Panc1 (cell line): ENCODE results near the gene TNNI3K.

Source experiments
- POLR2AphosphoS5 ChIP-seq: IDR thresholded peaks from 2 replicates; pipeline ENCODE4 v1.6.1; 2012; ENCODE audit warnings: mild to moderate bottlenecking, low read depth, low read length, moderate library complexity
- SIN3A ChIP-seq: IDR thresholded peaks from 2 replicates; pipeline ENCODE4 v1.6.1; 2012; ENCODE audit warnings: low read depth, mild to moderate bottlenecking, low read length, moderate library complexity, borderline replicate concordance; ENCODE audit not compliant: insufficient read depth
- TF ChIP-seq, protein P1 (sequence below): fragments of 450-650 bp; IDR thresholded peaks from 2 replicates; pipeline ENCODE4 v1.5.1; 2017; ENCODE audit warnings: mild to moderate bottlenecking
- TF ChIP-seq, protein P2 (sequence below), 2 experiments: IDR thresholded peaks; 2 replicates each; pipeline ENCODE4 v1.6.1; 2011 to 2012; ENCODE audit warnings: low read depth in 2 of 2, control low read depth in 1 of 2, low read length in 1 of 2, mild to moderate bottlenecking in 1 of 2, moderate library complexity in 1 of 2; ENCODE audit not compliant: insufficient read depth in 1 of 2

DNA sequence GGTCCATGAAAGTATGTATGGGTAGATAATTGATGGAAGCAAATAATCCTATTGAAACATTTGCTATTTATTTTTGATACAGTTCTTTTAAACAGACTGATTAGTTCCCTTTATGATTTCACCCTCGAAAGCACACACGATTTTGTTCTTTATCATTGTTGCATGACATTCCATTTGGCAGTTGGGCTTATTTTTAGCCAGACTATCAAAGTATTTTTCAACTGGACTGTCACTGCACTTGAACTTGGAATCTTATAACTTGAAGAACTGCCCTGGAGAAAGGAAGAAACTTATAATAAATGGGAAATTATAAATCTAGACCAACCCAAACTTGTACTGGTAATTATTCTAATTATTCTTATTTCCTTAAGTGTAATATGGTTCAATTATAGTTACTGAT, at the start of gene TNNI3K:
- TF ChIP-seq, protein P1, sequence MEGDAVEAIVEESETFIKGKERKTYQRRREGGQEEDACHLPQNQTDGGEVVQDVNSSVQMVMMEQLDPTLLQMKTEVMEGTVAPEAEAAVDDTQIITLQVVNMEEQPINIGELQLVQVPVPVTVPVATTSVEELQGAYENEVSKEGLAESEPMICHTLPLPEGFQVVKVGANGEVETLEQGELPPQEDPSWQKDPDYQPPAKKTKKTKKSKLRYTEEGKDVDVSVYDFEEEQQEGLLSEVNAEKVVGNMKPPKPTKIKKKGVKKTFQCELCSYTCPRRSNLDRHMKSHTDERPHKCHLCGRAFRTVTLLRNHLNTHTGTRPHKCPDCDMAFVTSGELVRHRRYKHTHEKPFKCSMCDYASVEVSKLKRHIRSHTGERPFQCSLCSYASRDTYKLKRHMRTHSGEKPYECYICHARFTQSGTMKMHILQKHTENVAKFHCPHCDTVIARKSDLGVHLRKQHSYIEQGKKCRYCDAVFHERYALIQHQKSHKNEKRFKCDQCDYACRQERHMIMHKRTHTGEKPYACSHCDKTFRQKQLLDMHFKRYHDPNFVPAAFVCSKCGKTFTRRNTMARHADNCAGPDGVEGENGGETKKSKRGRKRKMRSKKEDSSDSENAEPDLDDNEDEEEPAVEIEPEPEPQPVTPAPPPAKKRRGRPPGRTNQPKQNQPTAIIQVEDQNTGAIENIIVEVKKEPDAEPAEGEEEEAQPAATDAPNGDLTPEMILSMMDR: no peak
- TF ChIP-seq POLR2AphosphoS5: no peak
- TF ChIP-seq, protein P2, sequence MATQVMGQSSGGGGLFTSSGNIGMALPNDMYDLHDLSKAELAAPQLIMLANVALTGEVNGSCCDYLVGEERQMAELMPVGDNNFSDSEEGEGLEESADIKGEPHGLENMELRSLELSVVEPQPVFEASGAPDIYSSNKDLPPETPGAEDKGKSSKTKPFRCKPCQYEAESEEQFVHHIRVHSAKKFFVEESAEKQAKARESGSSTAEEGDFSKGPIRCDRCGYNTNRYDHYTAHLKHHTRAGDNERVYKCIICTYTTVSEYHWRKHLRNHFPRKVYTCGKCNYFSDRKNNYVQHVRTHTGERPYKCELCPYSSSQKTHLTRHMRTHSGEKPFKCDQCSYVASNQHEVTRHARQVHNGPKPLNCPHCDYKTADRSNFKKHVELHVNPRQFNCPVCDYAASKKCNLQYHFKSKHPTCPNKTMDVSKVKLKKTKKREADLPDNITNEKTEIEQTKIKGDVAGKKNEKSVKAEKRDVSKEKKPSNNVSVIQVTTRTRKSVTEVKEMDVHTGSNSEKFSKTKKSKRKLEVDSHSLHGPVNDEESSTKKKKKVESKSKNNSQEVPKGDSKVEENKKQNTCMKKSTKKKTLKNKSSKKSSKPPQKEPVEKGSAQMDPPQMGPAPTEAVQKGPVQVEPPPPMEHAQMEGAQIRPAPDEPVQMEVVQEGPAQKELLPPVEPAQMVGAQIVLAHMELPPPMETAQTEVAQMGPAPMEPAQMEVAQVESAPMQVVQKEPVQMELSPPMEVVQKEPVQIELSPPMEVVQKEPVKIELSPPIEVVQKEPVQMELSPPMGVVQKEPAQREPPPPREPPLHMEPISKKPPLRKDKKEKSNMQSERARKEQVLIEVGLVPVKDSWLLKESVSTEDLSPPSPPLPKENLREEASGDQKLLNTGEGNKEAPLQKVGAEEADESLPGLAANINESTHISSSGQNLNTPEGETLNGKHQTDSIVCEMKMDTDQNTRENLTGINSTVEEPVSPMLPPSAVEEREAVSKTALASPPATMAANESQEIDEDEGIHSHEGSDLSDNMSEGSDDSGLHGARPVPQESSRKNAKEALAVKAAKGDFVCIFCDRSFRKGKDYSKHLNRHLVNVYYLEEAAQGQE (IDR thresholded peaks at IDR 0.05; ENCODE audit: insufficient read depth in 1 of 2, low read depth in 2 of 2, low read length in 1 of 2): no peak
- TF ChIP-seq SIN3A: no peak
